ENCODE data around the gene DTX3. TPM values are rescaled to one million over a fixed set of nuclear protein-coding genes. Genes with fewer than 3 reads are reported as not detected.

DTX3 gene
- total and polyA plus RNA-seq, 2 experiments from 2014 or later, result 22.8 to 46.6 TPM

GRCh38 chr12:57590864-57591781 is 13.5 kb upstream of the DTX3 start, which contains the start of gene PIP4K2C (continued):
- TF ChIP-seq, protein P1, sequence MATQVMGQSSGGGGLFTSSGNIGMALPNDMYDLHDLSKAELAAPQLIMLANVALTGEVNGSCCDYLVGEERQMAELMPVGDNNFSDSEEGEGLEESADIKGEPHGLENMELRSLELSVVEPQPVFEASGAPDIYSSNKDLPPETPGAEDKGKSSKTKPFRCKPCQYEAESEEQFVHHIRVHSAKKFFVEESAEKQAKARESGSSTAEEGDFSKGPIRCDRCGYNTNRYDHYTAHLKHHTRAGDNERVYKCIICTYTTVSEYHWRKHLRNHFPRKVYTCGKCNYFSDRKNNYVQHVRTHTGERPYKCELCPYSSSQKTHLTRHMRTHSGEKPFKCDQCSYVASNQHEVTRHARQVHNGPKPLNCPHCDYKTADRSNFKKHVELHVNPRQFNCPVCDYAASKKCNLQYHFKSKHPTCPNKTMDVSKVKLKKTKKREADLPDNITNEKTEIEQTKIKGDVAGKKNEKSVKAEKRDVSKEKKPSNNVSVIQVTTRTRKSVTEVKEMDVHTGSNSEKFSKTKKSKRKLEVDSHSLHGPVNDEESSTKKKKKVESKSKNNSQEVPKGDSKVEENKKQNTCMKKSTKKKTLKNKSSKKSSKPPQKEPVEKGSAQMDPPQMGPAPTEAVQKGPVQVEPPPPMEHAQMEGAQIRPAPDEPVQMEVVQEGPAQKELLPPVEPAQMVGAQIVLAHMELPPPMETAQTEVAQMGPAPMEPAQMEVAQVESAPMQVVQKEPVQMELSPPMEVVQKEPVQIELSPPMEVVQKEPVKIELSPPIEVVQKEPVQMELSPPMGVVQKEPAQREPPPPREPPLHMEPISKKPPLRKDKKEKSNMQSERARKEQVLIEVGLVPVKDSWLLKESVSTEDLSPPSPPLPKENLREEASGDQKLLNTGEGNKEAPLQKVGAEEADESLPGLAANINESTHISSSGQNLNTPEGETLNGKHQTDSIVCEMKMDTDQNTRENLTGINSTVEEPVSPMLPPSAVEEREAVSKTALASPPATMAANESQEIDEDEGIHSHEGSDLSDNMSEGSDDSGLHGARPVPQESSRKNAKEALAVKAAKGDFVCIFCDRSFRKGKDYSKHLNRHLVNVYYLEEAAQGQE (IDR thresholded peaks at IDR 0.05; ENCODE audit: unreplicated experiment), result peak; percentile 16
- peak; percentile 72 for TF ChIP-seq POLR2AphosphoS5 (IDR thresholded peaks at IDR 0.05; ENCODE audit: low read depth)
- TF ChIP-seq STAT1 (IDR thresholded peaks at IDR 0.05; ENCODE audit: unreplicated experiment), result no peak
- no peak for TF ChIP-seq NANOG (IDR thresholded peaks at IDR 0.05; ENCODE audit: borderline replicate concordance)

DNA sequence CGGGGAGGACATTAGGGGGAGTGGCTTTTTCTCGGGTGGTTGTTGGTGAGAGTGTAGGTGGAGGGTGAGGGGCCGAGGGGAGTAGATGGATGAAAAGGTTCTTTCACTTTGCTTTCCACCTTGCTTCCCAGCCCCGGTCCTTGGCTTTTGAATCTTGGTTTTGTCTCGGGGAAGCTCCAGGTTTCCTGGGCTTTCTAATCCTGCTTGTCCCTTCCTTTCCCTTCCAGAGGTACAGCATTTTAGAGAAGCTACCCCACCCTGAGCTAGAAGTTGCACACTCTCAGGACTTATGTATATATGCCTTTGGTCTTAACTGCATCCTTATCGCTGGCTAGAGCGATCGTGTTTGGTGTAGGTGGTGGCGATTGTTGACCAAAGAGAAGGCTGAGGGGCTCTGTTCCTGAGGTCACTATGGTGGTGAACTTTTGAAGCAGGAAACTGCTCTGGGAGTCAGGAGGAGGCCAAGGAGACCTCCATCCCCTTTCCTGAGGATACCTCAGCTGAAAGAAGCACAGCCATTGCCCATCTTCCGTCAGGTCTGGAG is 12.8 kb upstream of the DTX3 start:
- TF ChIP-seq EZH2phosphoT487 (IDR thresholded peaks at IDR 0.05; ENCODE audit: unreplicated experiment) (no peak), ZNF331 (CRISPR knock-in tag; IDR thresholded peaks at IDR 0.05; ENCODE audit: low read depth) (no peak), POLR2AphosphoS5 (IDR thresholded peaks at IDR 0.05; ENCODE audit: low read depth) (no peak), CREB1 (CRISPR knock-in tag; IDR thresholded peaks at IDR 0.05; ENCODE audit: low read depth) (no peak), CTCF (conservative IDR thresholded peaks at IDR 0.05; ENCODE audit: low read depth in 2 of 2) (no peak), JUNB (IDR thresholded peaks at IDR 0.05; ENCODE audit: unreplicated experiment) (no peak)
- Histone ChIP-seq H3K4me2 (peak overlapping the region; percentile 97), H3K4me1 (ENCODE audit: insufficient read depth) (peaks cover 13% of the 10 kb centered on the region), H2AFZ (peak overlapping the region; percentile 89), H3K9me2 (ENCODE audit: insufficient read depth) (no peaks in the 10 kb centered on the region), H3K36me3 (ENCODE audit: insufficient read depth) (peaks cover 6% of the 10 kb centered on the region; the same call in 1 of the 2 replicates), H3F3A (replicated peaks; ENCODE audit: low read depth) (peaks cover 11% of the 10 kb centered on the region), H3K4me3 (peak overlapping the region; percentile 98), H3K27me3 (ENCODE audit: insufficient read depth) (0 out of 2 replicates have a peak, but pooled peaks cover 8% of the 10 kb centered on the region), H4K20me1 (replicated peaks; ENCODE audit: insufficient read depth) (peaks cover 4% of the 10 kb centered on the region), H3K79me2 (replicated peaks; ENCODE audit: insufficient read depth) (peaks cover 22% of the 10 kb centered on the region), H3K27ac (ENCODE audit: low read depth) (no peak overlapping the region)
- Mint-ChIP-seq H3K27me3 (ENCODE audit: insufficient read depth, low read depth, poor library complexity) (peaks cover 17% of the 10 kb centered on the region), H3K4me1 (peaks cover 14% of the 10 kb centered on the region), H3K36me3 (ENCODE audit: low read depth) (peaks cover 10% of the 10 kb centered on the region), H3K4me3 (peak overlapping the region; percentile 92), H3K9me3 (no peaks in the 10 kb centered on the region), H3K27ac (peak overlapping the region; percentile 72; the same call in 1 of the 2 replicates)
- ATAC-seq (peak; percentile 38), DNase-seq (ENCODE audit: low spot score) (peak; percentile 32)

Measured in GM23338 (cell line).